ENCODE data around the gene RASAL2. TPM values are rescaled to one million over a fixed set of nuclear protein-coding genes. Genes with fewer than 3 reads are reported as not detected.

RASAL2 gene
- polyA plus RNA-seq, 2 of the 4 experiments (the other 2 are of a cell fraction) = 7.1 to 17.6 TPM

DNA sequence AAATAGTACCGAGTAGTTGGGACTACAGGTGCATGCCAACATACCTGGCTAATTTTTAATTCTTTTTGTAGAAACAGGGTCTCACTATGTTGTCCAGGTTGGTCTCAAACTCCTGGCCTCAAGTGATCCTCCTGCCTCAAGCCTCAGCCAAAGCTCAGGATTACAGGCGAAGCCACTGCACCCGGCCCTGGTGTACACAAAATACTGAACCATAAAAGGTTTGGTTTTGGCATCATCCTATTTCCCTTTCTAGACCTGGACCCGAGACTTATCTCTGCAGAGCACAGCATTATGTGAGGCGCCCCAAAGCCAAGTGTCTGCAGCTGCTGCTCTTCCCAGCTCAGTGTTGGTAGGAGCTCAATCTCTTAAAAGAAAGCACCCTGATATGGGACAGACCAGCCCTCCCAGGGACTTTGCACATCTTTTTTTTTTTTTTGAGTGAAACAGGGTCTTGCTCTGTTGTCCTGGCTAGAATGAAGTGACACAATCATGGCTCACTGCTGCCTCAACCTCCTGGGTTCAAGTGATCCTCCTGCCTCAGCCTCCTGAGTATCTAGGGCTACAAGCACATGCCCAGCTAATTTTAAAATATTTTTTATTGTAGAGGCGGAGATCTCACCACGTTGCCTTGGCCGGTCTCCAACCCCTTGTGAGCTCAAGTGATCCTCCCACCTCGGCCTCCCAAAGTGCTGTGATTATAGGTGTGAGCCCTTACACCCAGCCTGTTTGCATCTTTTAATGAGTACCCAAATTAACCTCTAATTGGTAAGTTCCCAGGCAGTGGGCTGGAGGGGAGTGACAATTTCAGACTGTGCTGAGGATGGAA is 439.4 kb downstream of the RASAL2 start:
- no peak overlapping the region for H3K4me3 ChIP-seq
- FAIRE-seq (no peak), ATAC-seq (no peak), DNase-seq (ENCODE audit: low read depth in 1 of 2, low spot score in 1 of 2) (no peak)
- peaks cover 38% of the 10 kb centered on the region for H3K4me1 ChIP-seq
- TF ChIP-seq CHD2 (IDR thresholded peaks at IDR 0.05; ENCODE audit: low read length, partially characterized antibody) = no peak
- TF ChIP-seq, protein P1, sequence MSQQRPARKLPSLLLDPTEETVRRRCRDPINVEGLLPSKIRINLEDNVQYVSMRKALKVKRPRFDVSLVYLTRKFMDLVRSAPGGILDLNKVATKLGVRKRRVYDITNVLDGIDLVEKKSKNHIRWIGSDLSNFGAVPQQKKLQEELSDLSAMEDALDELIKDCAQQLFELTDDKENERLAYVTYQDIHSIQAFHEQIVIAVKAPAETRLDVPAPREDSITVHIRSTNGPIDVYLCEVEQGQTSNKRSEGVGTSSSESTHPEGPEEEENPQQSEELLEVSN (IDR thresholded peaks at IDR 0.05; ENCODE audit: borderline replicate concordance, low read depth) = no peak
- TF ChIP-seq FOSL2 (IDR thresholded peaks at IDR 0.05) = no peak
- TF ChIP-seq FOSL2 (CRISPR knock-in tag; IDR thresholded peaks at IDR 0.05) = no peak
- TF ChIP-seq MAZ (IDR thresholded peaks at IDR 0.05; ENCODE audit: borderline replicate concordance, low read depth, low read length) = no peak
- no peak for TF ChIP-seq EP300 (IDR thresholded peaks at IDR 0.05)
- no peak for TF ChIP-seq ZNF302 (CRISPR knock-in tag; IDR thresholded peaks at IDR 0.05)
- no peak for TF ChIP-seq HES2 (IDR thresholded peaks at IDR 0.05)
- TF ChIP-seq SMC3 (IDR thresholded peaks at IDR 0.05) = no peak
- TF ChIP-seq, protein P2, sequence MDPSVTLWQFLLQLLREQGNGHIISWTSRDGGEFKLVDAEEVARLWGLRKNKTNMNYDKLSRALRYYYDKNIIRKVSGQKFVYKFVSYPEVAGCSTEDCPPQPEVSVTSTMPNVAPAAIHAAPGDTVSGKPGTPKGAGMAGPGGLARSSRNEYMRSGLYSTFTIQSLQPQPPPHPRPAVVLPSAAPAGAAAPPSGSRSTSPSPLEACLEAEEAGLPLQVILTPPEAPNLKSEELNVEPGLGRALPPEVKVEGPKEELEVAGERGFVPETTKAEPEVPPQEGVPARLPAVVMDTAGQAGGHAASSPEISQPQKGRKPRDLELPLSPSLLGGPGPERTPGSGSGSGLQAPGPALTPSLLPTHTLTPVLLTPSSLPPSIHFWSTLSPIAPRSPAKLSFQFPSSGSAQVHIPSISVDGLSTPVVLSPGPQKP (IDR thresholded peaks at IDR 0.05; ENCODE audit: low read depth, low read length) = no peak
- no peak for TF ChIP-seq RCOR1 (IDR thresholded peaks at IDR 0.05; ENCODE audit: low read depth, low read length)
- no peak for TF ChIP-seq EHF (CRISPR knock-in tag; IDR thresholded peaks at IDR 0.05)
- TF ChIP-seq HDAC2 (IDR thresholded peaks at IDR 0.05) = no peak
- no peak for TF ChIP-seq EHMT2 (IDR thresholded peaks at IDR 0.05; ENCODE audit: low read depth)
- no peak overlapping the region for H3K4me2 ChIP-seq
- no peak overlapping the region for H3K27ac ChIP-seq
- no peaks in the 10 kb centered on the region for H3K9me3 ChIP-seq
- CTCF ChIA-PET = interaction anchor here (0.5 to 18.9 kb wide), 28 partner anchors 9 to 1060 kb away, joined by 3 to 352 read pairs (median 4); partner anchors contain the start of gene TOR3A
- POLR2A ChIA-PET = no interaction called here
- WGBS (ENCODE audit: missing lambda C conversion rate) = 87% methylated on average over 9 of the region's 9 CpGs

Small RNAs within 50 kb of the gene (small RNA-seq; reads per million reads assigned to genes)
- gene RF00017 = 0 reads per million in 6 experiments

Other genes starting within 250 kb of the RASAL2 start
- 2.6 and 3.0 TPM in 2 replicates for gene SEC16B, start 124.0 kb upstream of the RASAL2 start, polyA plus RNA-seq (2011; rRNA removed)
- gene SEC16B, start 124.0 kb upstream of the RASAL2 start, polyA plus RNA-seq (2017; fragmentation: RNase III; extraction: RNeasy Plus Mini Kit Qiagen cat#74134 plus additional on column Dnase treatment) = 1.2 to 1.6 TPM (median 1.3 TPM) in 3 replicates

All from A549 (cell line).